ENCODE measurements around the gene COL6A5.
"Not testable (repeated sequence)": the region's sequence is repeated elsewhere in the genome, so short reads cannot be mapped to it uniquely, and the experiment has no call there.

COL6A5 gene, protein sequence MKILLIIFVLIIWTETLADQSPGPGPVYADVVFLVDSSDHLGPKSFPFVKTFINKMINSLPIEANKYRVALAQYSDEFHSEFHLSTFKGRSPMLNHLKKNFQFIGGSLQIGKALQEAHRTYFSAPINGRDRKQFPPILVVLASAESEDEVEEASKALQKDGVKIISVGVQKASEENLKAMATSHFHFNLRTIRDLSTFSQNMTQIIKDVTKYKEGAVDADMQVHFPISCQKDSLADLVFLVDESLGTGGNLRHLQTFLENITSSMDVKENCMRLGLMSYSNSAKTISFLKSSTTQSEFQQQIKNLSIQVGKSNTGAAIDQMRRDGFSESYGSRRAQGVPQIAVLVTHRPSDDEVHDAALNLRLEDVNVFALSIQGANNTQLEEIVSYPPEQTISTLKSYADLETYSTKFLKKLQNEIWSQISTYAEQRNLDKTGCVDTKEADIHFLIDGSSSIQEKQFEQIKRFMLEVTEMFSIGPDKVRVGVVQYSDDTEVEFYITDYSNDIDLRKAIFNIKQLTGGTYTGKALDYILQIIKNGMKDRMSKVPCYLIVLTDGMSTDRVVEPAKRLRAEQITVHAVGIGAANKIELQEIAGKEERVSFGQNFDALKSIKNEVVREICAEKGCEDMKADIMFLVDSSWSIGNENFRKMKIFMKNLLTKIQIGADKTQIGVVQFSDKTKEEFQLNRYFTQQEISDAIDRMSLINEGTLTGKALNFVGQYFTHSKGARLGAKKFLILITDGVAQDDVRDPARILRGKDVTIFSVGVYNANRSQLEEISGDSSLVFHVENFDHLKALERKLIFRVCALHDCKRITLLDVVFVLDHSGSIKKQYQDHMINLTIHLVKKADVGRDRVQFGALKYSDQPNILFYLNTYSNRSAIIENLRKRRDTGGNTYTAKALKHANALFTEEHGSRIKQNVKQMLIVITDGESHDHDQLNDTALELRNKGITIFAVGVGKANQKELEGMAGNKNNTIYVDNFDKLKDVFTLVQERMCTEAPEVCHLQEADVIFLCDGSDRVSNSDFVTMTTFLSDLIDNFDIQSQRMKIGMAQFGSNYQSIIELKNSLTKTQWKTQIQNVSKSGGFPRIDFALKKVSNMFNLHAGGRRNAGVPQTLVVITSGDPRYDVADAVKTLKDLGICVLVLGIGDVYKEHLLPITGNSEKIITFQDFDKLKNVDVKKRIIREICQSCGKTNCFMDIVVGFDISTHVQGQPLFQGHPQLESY (N-terminal part only)

GRCh38 chr3:130345487-130346079 is at the start of gene COL6A5:
TSS of gene COL6A5 (plus strand) at chr3:130345672. CDS start at chr3:130373639, 27,967 bp downstream.
- DNase-seq: no peak

GRCh38 chr3:130299531-130299930 is 45.9 kb upstream of the COL6A5 start:
- DNase-seq: no peak

- DNase-seq: no peak
Measured at GRCh38 chr3:130300888-130301287, 44.6 kb upstream of the COL6A5 start.

- DNase-seq: no peak
Measured at GRCh38 chr3:130310109-130310508, 35.4 kb upstream of the COL6A5 start.

DNA sequence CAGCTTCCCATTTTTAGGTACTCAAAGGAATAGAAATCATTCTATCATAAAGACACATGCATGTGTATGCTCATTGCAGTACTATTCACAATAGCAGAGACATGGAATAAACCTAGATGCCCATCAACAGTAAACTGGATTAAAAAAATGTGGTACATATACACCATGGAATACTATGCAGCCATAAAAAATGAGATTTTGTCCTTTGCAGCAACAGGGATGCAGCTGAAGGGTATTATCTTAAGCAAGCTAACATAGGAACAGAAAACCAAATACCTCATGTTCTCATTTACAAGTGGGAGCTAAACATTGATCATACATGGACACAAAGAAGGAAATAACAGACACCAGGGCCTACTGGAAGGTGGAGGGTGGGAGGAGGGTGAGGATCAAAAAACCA is 33.1 kb upstream of the COL6A5 start:
- no peak for DNase-seq

DNA sequence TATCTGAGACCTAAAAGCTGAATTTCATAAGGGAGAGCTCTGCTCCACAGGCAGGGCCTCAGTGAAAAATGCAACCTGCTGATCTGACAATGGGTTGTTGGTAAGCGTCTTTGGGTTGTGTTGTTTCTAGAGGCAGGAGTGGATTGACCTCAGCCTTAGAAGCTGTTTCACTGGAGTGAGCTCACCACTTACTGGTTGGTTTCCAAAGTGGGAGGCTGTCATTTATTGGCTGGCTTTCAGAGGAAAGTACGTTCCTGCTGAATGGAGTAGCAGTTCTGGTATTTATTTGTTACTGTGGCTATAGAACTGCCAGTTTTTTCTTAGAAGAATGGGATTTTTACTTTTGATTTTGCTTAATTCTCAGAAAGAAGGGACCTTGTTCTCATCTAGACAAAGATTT is 29.3 kb upstream of the COL6A5 start:
- DNase-seq: no peak

DNA sequence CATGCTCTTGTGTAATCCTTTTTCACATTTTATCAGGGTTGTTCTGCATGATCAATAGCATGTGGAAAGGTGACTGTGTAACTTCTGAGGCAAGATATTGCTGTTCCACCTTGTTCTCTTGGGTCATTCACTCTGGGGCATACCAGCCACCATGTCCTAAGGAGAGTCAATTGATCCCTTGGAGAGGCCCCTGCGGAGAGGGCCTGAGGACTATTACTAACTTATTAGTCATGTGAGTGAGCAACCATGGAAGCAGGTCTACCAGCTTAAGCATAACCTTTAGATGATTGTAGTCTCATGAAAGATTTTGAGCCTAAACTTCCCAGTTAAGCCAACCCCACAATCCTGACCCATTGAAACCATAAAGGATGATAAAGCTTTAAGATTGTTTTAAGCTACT is 22.0 kb upstream of the COL6A5 start:
- no peak for DNase-seq

DNA sequence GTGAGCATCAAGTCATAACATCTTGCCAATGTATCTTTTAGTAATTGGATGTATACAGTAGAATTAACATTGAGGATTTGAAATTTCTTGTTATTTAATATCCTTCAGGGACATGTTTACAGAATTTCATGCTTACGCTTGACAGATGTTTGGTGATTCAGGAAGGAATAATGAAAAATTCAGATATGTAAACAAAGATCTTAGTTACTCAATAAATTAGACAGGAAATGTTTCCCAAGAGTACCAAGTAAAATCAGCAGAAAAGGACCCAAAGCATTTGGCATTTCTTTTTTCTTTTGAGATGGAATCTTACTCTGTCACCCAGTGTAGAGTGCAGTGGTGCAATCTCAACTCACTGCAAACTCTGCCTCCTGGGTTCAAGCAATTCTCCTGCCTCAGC is 4.7 kb upstream of the COL6A5 start:
- DNase-seq: no peak

- DNase-seq: no peak
Measured at GRCh38 chr3:130341388-130341787, 4.1 kb upstream of the COL6A5 start.

DNA sequence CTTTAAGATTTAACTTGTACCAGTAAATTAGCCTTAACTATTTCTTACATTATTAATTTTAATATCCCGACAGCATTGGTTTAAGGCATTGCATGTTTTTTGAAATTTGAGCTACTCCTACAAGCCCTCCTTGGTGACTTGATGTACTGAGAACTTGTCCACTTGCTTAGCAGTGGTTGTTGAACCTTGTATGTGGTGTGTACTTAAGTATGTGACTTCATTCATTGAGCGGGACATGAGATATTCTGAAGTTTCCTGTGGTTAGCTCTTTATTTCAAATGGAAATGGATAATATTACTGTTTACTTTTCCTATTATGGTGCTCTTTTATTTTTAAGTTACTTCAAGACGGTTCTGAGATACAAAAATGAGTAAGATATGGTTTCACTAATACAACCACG is 3.6 kb upstream of the COL6A5 start:
- DNase-seq: no peak

DNA sequence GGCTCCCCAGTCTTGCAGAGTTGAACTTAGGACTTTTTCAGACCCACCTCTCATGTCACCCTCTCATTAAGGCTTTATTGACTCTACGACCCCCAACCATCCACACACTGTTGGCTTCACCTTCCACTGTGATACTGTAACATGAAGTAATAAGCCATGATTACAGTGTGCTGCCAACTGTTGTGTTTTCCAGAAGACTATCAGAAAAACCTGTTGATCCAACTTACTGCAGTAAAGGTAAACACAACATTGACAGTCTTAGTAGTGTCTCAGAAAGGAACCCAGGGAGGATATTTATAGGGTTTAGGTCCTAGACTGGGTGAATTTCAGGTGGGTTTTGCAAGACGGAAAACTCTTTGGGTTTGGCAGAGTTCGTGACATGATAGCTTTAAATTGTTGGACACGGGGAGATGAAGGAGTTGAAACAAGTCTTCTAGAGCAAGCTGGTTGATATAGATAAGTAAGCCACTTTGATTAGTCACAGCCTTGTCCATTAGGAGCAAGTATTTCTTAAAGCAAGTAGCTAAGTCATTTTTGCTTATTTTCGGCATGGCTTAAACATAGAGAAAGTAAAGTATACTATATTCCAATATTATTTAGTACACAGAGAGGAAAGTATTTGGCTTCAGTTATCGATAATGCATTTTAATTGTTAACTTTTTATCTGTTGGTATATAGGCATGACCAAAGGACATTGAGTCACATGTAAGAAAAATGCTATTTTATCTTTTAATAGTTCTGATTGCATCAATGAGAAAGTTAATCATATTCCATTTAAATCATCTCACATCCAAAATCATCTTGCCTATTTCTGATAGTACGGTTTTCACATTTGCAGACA is 2.4 kb upstream of the COL6A5 start:
- DNase-seq: no peak

DNA sequence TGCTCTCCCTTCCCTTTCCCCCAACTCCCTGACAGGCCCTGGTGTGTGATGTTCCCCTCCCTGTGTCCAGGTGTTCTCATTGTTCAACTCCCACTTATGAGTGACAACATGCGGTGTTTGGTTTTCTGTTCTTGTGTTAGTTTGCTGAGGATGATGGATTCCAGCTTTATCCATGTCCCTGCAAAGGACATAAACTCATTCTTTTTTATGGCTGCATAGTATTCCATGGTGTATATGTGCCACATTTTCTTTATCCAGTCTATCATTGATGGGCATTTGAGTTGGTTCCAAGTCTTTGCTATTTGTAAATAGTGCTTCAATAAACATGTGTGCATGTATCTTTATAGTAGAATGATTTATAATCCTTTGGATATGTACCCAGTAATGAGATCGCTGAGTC is 2.8 kb downstream of the COL6A5 start:
- not testable (repeated sequence) for DNase-seq

GRCh38 chr3:130354430-130354829 is 9.0 kb downstream of the COL6A5 start:
- DNase-seq: no peak

DNA sequence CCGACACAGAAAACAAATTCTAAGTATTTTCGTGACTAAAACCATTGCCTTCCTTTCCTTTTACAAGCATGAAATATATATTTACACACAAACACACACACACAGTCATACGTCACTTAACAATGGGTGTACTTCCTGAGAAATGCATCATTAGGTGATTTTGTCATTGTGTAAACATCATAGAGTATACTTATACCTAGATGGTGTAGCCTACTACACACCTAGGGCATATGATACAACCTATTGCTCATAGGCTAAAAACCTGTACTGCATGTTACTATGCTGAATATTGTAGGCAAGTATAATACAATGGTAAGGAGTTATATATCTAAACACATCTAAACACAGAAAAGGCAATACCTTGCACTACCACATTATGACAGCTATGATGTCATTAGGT is 28.6 kb downstream of the COL6A5 start:
- DNase-seq: no peak

- no peak for DNase-seq
Measured at GRCh38 chr3:130374908-130375307, 29.4 kb downstream of the COL6A5 start.

- DNase-seq: no peak
Measured at GRCh38 chr3:130377960-130378676, 32.6 kb downstream of the COL6A5 start.

DNA sequence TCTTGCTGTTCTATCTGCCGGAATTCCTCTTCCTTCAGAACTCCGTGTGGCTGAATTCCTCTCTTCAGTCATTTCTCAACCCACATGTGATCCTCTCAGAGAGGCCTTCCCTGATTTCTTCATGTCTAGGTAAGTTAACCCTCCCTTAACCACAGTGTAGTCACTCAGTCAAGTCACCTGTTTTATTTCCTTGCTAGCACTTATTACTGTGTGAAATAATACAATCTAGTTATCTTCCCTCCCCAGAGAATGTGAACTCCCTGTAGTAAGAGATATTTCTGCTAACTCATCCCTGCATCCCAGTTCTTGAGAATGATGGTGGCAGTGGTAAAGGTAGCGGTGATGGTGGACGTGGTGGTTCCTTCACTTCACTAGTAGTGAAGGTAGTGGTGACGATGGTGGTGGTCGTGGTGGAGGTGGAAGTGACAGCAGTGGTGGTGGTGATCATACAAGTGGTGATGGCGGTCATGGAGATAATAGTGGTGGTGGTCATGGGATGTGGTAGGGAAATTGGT is 33.3 kb downstream of the COL6A5 start:
- no peak for DNase-seq

- DNase-seq: no peak
Measured at GRCh38 chr3:130379274-130379673, 33.8 kb downstream of the COL6A5 start.

DNA sequence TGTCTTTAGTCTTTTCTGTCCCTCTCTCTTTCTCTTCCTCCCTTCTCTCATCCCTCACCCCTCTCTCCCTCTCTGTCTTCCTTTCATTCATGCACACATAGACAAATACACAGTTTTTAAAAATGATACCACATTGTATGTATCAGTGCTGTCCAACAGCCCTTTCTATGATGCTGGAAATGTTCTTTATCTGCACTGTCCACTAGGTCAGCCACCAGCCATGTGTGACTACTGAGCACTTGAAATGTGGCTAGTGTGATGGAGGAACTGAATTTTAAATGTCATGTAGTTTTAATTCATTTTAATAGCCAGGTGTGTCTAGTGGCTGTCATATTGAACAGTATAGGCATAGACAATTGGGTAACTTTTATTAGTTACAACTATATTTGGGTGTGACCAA is 34.9 kb downstream of the COL6A5 start:
- DNase-seq: no peak

- DNase-seq: no peak
Measured at GRCh38 chr3:130383424-130383823, 38.0 kb downstream of the COL6A5 start.

DNA sequence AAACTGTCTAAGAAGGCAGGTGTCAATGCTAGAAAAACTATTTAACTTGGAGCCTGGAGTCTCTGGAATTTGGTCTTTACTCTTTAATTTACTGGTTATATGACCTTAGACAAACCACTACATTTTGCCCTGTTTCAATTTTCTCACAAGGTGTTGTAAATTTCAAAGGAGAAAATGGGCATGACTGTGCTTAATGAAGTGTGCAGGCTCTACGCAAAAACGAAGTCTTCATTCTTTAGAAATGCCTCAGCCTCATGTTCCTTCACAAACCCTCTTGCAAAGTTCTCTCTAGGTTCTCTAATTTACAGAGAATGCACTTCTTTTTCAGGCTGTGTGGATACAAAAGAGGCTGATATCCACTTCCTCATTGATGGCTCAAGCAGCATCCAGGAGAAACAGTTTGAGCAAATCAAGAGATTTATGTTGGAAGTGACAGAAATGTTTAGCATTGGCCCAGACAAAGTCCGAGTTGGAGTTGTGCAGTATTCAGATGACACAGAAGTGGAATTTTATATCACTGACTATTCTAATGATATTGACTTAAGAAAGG is 39.1 kb downstream of the COL6A5 start:
- DNase-seq: no peak
